GM23338 (cell line): ENCODE measurements around the gene THTPA. TPM values are rescaled to one million over a fixed set of nuclear protein-coding genes. Genes with fewer than 3 reads are reported as not detected.

ENCODE experiments used
- ATAC-seq: fragments of 200-7000 bp; cut with Tn5 transposase; 3 replicates; pipeline ENCODE4 v1.9.1; 2020
- DNase-seq: peaks from one replicate; pipeline ENCODE4 v3.0.0-alpha.2; 2015; ENCODE audit warnings: low spot score
- H2AFZ ChIP-seq: fragments of 200-600 bp; sonication (generic); 2 replicates; pipeline ENCODE4 v1.8.0; 2016; ENCODE audit warnings: antibody characterized with exemption, mild to moderate bottlenecking, moderate library complexity
- H3F3A ChIP-seq: fragments of 200-600 bp; sonication (generic); replicated peaks from 2 replicates; pipeline ENCODE4 v1.8.0; 2017; ENCODE audit warnings: antibody characterized with exemption, mixed run types, low read depth
- H3K27ac ChIP-seq: fragments of 200-600 bp; sonication (generic); 2 replicates; pipeline ENCODE4 v1.6.1; 2016; ENCODE audit warnings: low read depth
- H3K27me3 ChIP-seq: fragments of 200-600 bp; sonication (generic); 2 replicates; pipeline ENCODE4 v1.8.0; 2016; ENCODE audit warnings: mild to moderate bottlenecking, mixed run types, moderate library complexity; ENCODE audit not compliant: insufficient read depth
- H3K36me3 ChIP-seq: fragments of 200-600 bp; sonication (generic); 2 replicates; pipeline ENCODE4 v1.8.0; 2016; ENCODE audit warnings: mild to moderate bottlenecking; ENCODE audit not compliant: insufficient read depth
- H3K4me1 ChIP-seq: fragments of 200-600 bp; sonication (generic); 2 replicates; pipeline ENCODE4 v1.8.0; 2016; ENCODE audit warnings: mild to moderate bottlenecking, moderate library complexity; ENCODE audit not compliant: insufficient read depth
- H3K4me2 ChIP-seq: fragments of 200-600 bp; sonication (generic); 2 replicates; pipeline ENCODE4 v1.7.1; 2017; ENCODE audit warnings: mixed run types
- H3K4me3 ChIP-seq: fragments of 200-600 bp; sonication (generic); 2 replicates; pipeline ENCODE4 v1.6.1; 2016; ENCODE audit warnings: mixed run types
- H3K79me2 ChIP-seq: fragments of 200-600 bp; sonication (generic); replicated peaks from 2 replicates; pipeline ENCODE4 v1.8.0; 2017; ENCODE audit warnings: mild to moderate bottlenecking; ENCODE audit not compliant: insufficient read depth
- H3K9me2 ChIP-seq: fragments of 200-600 bp; sonication (generic); 2 replicates; pipeline ENCODE4 v1.8.0; 2017; ENCODE audit not compliant: insufficient read depth
- H4K20me1 ChIP-seq: fragments of 200-600 bp; sonication (generic); replicated peaks from 2 replicates; pipeline ENCODE4 v1.8.0; 2017; ENCODE audit warnings: mild to moderate bottlenecking; ENCODE audit not compliant: insufficient read depth
- H3K27ac Mint-ChIP-seq: 2 replicates; pipeline ENCODE4 v1.8.0; 2020; ENCODE audit warnings: inconsistent platforms, mild to moderate bottlenecking, moderate library complexity, mixed read lengths
- H3K27me3 Mint-ChIP-seq: 3 replicates; pipeline ENCODE4 v1.8.0; 2022; ENCODE audit warnings: low read depth, mild to moderate bottlenecking, moderate library complexity, mixed read lengths, inconsistent platforms; ENCODE audit not compliant: insufficient read depth, poor library complexity
- H3K36me3 Mint-ChIP-seq: 3 replicates; pipeline ENCODE4 v1.8.0; 2021; ENCODE audit warnings: low read depth, mild to moderate bottlenecking, inconsistent platforms, moderate library complexity, mixed read lengths
- H3K4me1 Mint-ChIP-seq: 3 replicates; pipeline ENCODE4 v1.8.0; 2020; ENCODE audit warnings: mild to moderate bottlenecking, inconsistent platforms, mixed read lengths
- H3K4me3 Mint-ChIP-seq: 3 replicates; pipeline ENCODE4 v1.8.0; 2021; ENCODE audit warnings: moderate library complexity, mild to moderate bottlenecking, inconsistent platforms, mixed read lengths
- H3K9me3 Mint-ChIP-seq: 3 replicates; pipeline ENCODE4 v1.8.0; 2020; ENCODE audit warnings: moderate library complexity, mild to moderate bottlenecking, inconsistent platforms, mixed read lengths
- CREB1 ChIP-seq: fragments of 250-450 bp; sonication (Bioruptor Pico); IDR thresholded peaks from 2 replicates; pipeline ENCODE4 v1.5.0; 2020; ENCODE audit warnings: low read depth, mild to moderate bottlenecking, moderate library complexity
- EZH2 ChIP-seq: fragments of 200-600 bp; sonication (generic); IDR thresholded peaks from one replicate; pipeline ENCODE4 v1.8.0; 2017; ENCODE audit warnings: antibody characterized with exemption, mild to moderate bottlenecking, low read depth; ENCODE audit not compliant: unreplicated experiment
- EZH2phosphoT487 ChIP-seq: fragments of 200-600 bp; sonication (generic); IDR thresholded peaks from one replicate; pipeline ENCODE4 v1.8.1; 2018; ENCODE audit warnings: antibody characterized with exemption; ENCODE audit not compliant: unreplicated experiment
- JUNB ChIP-seq: IDR thresholded peaks from one replicate; pipeline ENCODE4 v1.6.1; 2016; ENCODE audit warnings: antibody characterized with exemption; ENCODE audit not compliant: unreplicated experiment
- NANOG ChIP-seq: IDR thresholded peaks from 2 replicates; pipeline ENCODE4 v1.6.1; 2016; ENCODE audit warnings: antibody characterized with exemption, borderline replicate concordance
- POLR2AphosphoS5 ChIP-seq: IDR thresholded peaks from 2 replicates; pipeline ENCODE4 v1.6.1; 2016; ENCODE audit warnings: antibody characterized with exemption, low read depth
- STAT1 ChIP-seq: IDR thresholded peaks from one replicate; pipeline ENCODE4 v1.6.1; 2016; ENCODE audit warnings: antibody characterized with exemption; ENCODE audit not compliant: unreplicated experiment
- ZNF331 ChIP-seq: fragments of 250-450 bp; sonication (Bioruptor Pico); IDR thresholded peaks from 2 replicates; pipeline ENCODE4 v1.5.0; 2020; ENCODE audit warnings: low read depth, mild to moderate bottlenecking, moderate library complexity
- polyA plus RNA-seq: library from polyadenylated mRNA; unstranded; fragments of >200 nt; fragmentation: Nextera tagmentation; extraction: Ambion mirVana; gene quantifications from 2 replicates; pipeline ENCODE4 v1.2.1, GENCODE V29; 2016
- total RNA-seq: library from RNA; depleted of rRNA; stranded (reverse); fragments of >200 nt; shearing (Covaris generic); gene quantifications from 2 replicates; pipeline ENCODE4 v1.2.3, GENCODE V29; 2014
- TF ChIP-seq, protein P1 (sequence below): IDR thresholded peaks from 2 replicates; pipeline ENCODE4 v1.6.1; 2016; ENCODE audit warnings: antibody characterized with exemption
- TF ChIP-seq, protein P2 (sequence below): IDR thresholded peaks from one replicate; pipeline ENCODE4 v1.6.1; 2018; ENCODE audit warnings: antibody characterized with exemption; ENCODE audit not compliant: unreplicated experiment
- TF ChIP-seq, protein P3 (sequence below), 2 experiments: fragments of 200-600 bp in 1 of 2; sonication (generic) in 1 of 2; conservative IDR thresholded peaks; 2 replicates each; pipeline versions ENCODE4 v1.5.1 to v1.6.1; 2016 to 2017; ENCODE audit warnings: antibody characterized with exemption in 2 of 2, low read depth in 2 of 2, mild to moderate bottlenecking in 2 of 2, moderate library complexity in 1 of 2
- TF ChIP-seq, protein P4 (sequence below): fragments of 250-450 bp; sonication (Bioruptor Pico); IDR thresholded peaks from 2 replicates; pipeline ENCODE4 v1.5.0; 2020; ENCODE audit warnings: mild to moderate bottlenecking, moderate library complexity

Gene THTPA
- total and polyA plus RNA-seq, 2 experiments from 2014 or later: 8.6 to 21.3 TPM

DNA sequence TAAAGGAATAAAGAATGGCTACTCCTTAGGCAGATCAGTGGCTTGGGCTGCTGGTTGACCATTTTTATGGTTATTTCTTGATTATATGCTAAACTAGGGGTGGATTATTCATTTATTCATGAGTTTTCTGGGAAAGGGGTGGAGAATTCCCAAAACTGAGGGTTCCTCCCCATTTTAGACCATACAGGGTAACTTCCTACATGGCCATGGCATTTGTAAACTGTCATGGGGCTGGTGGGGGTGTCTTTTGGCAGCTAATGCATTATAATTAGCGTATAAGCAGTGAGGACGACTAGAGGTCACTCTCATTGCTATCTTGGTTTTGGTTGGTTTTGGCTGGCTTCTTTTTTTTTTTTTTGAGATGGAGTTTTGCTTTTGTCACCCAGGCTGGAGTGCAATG, 48.1 kb downstream of the THTPA start:
- H3K27ac ChIP-seq: no peak overlapping the region
- ATAC-seq (no peak), DNase-seq (no peak)
- Mint-ChIP-seq H3K27me3 (peaks cover 6% of the 10 kb centered on the region), H3K36me3 (no peaks in the 10 kb centered on the region; the same call in 2 of the 3 replicates), H3K4me1 (no peaks in the 10 kb centered on the region; the same call in 2 of the 3 replicates), H3K9me3 (peaks cover 3% of the 10 kb centered on the region; the same call in 2 of the 3 replicates), H3K4me3 (no peak overlapping the region), H3K27ac (no peak overlapping the region)
- H3K4me3 ChIP-seq: no peak overlapping the region
- no peaks in the 10 kb centered on the region for H3K36me3 ChIP-seq
- no peaks in the 10 kb centered on the region for H3K4me1 ChIP-seq
- no peaks in the 10 kb centered on the region for H3K79me2 ChIP-seq
- peaks cover 8% of the 10 kb centered on the region; the same call in 1 of the 2 replicates for H3K9me2 ChIP-seq
- H3K4me2 ChIP-seq: no peak overlapping the region
- TF ChIP-seq, protein P1, sequence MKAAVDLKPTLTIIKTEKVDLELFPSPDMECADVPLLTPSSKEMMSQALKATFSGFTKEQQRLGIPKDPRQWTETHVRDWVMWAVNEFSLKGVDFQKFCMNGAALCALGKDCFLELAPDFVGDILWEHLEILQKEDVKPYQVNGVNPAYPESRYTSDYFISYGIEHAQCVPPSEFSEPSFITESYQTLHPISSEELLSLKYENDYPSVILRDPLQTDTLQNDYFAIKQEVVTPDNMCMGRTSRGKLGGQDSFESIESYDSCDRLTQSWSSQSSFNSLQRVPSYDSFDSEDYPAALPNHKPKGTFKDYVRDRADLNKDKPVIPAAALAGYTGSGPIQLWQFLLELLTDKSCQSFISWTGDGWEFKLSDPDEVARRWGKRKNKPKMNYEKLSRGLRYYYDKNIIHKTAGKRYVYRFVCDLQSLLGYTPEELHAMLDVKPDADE: no peak
- TF ChIP-seq, protein P2, sequence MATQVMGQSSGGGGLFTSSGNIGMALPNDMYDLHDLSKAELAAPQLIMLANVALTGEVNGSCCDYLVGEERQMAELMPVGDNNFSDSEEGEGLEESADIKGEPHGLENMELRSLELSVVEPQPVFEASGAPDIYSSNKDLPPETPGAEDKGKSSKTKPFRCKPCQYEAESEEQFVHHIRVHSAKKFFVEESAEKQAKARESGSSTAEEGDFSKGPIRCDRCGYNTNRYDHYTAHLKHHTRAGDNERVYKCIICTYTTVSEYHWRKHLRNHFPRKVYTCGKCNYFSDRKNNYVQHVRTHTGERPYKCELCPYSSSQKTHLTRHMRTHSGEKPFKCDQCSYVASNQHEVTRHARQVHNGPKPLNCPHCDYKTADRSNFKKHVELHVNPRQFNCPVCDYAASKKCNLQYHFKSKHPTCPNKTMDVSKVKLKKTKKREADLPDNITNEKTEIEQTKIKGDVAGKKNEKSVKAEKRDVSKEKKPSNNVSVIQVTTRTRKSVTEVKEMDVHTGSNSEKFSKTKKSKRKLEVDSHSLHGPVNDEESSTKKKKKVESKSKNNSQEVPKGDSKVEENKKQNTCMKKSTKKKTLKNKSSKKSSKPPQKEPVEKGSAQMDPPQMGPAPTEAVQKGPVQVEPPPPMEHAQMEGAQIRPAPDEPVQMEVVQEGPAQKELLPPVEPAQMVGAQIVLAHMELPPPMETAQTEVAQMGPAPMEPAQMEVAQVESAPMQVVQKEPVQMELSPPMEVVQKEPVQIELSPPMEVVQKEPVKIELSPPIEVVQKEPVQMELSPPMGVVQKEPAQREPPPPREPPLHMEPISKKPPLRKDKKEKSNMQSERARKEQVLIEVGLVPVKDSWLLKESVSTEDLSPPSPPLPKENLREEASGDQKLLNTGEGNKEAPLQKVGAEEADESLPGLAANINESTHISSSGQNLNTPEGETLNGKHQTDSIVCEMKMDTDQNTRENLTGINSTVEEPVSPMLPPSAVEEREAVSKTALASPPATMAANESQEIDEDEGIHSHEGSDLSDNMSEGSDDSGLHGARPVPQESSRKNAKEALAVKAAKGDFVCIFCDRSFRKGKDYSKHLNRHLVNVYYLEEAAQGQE: no peak
- TF ChIP-seq ZNF331 (CRISPR knock-in tag): no peak
- no peak for TF ChIP-seq JUNB
- TF ChIP-seq EZH2: no peak
- TF ChIP-seq EZH2phosphoT487: no peak
- TF ChIP-seq NANOG: no peak
- TF ChIP-seq, protein P3, sequence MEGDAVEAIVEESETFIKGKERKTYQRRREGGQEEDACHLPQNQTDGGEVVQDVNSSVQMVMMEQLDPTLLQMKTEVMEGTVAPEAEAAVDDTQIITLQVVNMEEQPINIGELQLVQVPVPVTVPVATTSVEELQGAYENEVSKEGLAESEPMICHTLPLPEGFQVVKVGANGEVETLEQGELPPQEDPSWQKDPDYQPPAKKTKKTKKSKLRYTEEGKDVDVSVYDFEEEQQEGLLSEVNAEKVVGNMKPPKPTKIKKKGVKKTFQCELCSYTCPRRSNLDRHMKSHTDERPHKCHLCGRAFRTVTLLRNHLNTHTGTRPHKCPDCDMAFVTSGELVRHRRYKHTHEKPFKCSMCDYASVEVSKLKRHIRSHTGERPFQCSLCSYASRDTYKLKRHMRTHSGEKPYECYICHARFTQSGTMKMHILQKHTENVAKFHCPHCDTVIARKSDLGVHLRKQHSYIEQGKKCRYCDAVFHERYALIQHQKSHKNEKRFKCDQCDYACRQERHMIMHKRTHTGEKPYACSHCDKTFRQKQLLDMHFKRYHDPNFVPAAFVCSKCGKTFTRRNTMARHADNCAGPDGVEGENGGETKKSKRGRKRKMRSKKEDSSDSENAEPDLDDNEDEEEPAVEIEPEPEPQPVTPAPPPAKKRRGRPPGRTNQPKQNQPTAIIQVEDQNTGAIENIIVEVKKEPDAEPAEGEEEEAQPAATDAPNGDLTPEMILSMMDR (conservative IDR thresholded peaks at IDR 0.05; ENCODE audit: low read depth in 2 of 2): no peak
- TF ChIP-seq POLR2AphosphoS5: no peak
- no peak for TF ChIP-seq STAT1
- TF ChIP-seq, protein P4, sequence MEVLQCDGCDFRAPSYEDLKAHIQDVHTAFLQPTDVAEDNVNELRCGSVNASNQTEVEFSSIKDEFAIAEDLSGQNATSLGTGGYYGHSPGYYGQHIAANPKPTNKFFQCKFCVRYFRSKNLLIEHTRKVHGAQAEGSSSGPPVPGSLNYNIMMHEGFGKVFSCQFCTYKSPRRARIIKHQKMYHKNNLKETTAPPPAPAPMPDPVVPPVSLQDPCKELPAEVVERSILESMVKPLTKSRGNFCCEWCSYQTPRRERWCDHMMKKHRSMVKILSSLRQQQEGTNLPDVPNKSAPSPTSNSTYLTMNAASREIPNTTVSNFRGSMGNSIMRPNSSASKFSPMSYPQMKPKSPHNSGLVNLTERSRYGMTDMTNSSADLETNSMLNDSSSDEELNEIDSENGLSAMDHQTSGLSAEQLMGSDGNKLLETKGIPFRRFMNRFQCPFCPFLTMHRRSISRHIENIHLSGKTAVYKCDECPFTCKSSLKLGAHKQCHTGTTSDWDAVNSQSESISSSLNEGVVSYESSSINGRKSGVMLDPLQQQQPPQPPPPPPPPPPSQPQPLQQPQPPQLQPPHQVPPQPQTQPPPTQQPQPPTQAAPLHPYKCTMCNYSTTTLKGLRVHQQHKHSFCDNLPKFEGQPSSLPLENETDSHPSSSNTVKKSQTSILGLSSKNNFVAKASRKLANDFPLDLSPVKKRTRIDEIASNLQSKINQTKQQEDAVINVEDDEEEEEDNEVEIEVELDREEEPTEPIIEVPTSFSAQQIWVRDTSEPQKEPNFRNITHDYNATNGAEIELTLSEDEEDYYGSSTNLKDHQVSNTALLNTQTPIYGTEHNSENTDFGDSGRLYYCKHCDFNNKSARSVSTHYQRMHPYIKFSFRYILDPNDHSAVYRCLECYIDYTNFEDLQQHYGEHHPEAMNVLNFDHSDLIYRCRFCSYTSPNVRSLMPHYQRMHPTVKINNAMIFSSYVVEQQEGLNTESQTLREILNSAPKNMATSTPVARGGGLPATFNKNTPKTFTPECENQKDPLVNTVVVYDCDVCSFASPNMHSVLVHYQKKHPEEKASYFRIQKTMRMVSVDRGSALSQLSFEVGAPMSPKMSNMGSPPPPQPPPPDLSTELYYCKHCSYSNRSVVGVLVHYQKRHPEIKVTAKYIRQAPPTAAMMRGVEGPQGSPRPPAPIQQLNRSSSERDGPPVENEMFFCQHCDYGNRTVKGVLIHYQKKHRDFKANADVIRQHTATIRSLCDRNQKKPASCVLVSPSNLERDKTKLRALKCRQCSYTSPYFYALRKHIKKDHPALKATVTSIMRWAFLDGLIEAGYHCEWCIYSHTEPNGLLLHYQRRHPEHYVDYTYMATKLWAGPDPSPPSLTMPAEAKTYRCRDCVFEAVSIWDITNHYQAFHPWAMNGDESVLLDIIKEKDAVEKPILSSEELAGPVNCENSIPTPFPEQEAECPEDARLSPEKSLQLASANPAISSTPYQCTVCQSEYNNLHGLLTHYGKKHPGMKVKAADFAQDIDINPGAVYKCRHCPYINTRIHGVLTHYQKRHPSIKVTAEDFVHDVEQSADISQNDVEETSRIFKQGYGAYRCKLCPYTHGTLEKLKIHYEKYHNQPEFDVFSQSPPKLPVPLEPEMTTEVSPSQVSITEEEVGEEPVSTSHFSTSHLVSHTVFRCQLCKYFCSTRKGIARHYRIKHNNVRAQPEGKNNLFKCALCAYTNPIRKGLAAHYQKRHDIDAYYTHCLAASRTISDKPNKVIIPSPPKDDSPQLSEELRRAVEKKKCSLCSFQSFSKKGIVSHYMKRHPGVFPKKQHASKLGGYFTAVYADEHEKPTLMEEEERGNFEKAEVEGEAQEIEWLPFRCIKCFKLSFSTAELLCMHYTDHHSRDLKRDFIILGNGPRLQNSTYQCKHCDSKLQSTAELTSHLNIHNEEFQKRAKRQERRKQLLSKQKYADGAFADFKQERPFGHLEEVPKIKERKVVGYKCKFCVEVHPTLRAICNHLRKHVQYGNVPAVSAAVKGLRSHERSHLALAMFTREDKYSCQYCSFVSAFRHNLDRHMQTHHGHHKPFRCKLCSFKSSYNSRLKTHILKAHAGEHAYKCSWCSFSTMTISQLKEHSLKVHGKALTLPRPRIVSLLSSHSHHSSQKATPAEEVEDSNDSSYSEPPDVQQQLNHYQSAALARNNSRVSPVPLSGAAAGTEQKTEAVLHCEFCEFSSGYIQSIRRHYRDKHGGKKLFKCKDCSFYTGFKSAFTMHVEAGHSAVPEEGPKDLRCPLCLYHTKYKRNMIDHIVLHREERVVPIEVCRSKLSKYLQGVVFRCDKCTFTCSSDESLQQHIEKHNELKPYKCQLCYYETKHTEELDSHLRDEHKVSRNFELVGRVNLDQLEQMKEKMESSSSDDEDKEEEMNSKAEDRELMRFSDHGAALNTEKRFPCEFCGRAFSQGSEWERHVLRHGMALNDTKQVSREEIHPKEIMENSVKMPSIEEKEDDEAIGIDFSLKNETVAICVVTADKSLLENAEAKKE (CRISPR knock-in tag): no peak
- no peak for TF ChIP-seq CREB1 (CRISPR knock-in tag)
- H4K20me1 ChIP-seq: no peaks in the 10 kb centered on the region
- no peaks in the 10 kb centered on the region for H3F3A ChIP-seq
- H3K27me3 ChIP-seq: no peaks in the 10 kb centered on the region
- H2AFZ ChIP-seq: no peak overlapping the region
